ENCODE results near the gene ARF1. TPM values are rescaled to one million over a fixed set of nuclear protein-coding genes. Genes with fewer than 3 reads are reported as not detected.
A peak's percentile ranks its signal among the peaks of the same experiment; 100 is the strongest.

ARF1 gene
- polyA plus RNA-seq, 3 donors, result 276 to 380 (median 348) TPM

DNA sequence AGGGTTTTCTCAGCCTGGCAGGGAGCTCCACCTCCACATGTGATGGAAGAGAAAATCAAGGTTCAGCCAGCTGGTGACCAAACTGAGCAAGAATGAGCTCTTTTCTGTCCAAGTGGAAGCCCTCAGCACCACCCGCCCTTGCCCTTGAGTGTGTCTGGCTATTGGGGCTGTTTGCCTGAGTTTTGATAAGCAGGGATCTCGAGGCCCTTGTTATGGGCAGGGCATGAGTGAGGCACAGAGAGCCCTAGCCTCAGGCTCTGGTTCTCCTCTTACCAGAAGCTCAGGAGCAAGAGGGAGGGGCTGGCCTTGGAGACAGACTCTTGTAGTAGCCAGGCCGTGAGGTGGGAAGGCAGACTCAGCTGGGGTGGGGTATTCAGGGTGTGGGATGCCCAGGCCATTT is 37.5 kb upstream of the ARF1 start:
- no peak for DNase-seq (ENCODE audit: extremely low read depth in 1 of 11, low read depth in 9 of 11, low spot score in 4 of 11)

GRCh38 chr1:228045405-228045804 is 37.1 kb upstream of the ARF1 start:
- DNase-seq (ENCODE audit: extremely low read depth in 1 of 11, low read depth in 9 of 11, low spot score in 4 of 11), result no peak

- DNase-seq (ENCODE audit: extremely low read depth in 1 of 11, low read depth in 9 of 11, low spot score in 4 of 11), result no peak
These were observed 36.6 kb upstream of the ARF1 start for GRCh38 chr1:228045871-228046270.

DNA sequence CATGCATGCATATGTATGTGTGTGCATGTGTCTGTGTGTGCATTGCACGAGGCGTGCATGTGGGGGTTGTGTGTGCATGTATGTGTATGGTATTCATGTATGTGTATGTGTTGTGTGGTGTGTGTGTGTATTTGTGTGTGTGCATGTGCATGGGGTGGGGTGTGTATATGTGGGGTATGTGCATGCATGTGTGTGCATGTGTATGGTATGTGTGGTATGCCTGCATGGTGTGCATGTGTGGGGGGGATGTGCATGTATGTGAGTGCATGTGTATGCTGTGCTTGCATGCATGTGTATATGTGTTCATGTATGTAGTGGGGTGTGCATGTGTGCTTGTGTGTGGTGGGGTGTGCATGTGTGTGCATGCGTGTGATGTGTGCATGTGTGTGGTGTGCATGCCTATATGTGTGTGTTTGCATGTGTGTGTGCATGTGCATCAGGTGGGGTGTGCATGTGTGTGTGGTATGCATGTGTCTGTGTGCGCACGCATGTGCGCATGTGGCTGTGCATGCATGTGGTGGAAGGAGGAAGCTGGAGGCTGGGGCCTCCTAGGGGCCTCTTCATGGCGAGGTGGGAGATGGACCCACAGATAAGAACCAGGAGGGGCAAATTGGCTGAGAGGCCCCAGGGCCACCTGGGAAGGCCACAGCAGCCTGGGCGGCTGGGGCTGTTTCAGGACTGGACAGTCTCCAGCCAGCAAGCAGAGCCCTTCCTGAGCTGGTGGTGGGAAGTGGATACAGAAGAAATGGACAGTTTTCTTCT is 35.9 kb upstream of the ARF1 start:
- DNase-seq (ENCODE audit: extremely low read depth in 1 of 11, low read depth in 9 of 11, low spot score in 4 of 11), result no peak

GRCh38 chr1:228047183-228047466 is 35.4 kb upstream of the ARF1 start:
- DNase-seq (ENCODE audit: extremely low read depth in 1 of 11, low read depth in 9 of 11, low spot score in 4 of 11), result no peak

- DNase-seq (ENCODE audit: extremely low read depth in 1 of 11, low read depth in 9 of 11, low spot score in 4 of 11), result no peak
These were observed 34.4 kb upstream of the ARF1 start for GRCh38 chr1:228048120-228048519.

DNA sequence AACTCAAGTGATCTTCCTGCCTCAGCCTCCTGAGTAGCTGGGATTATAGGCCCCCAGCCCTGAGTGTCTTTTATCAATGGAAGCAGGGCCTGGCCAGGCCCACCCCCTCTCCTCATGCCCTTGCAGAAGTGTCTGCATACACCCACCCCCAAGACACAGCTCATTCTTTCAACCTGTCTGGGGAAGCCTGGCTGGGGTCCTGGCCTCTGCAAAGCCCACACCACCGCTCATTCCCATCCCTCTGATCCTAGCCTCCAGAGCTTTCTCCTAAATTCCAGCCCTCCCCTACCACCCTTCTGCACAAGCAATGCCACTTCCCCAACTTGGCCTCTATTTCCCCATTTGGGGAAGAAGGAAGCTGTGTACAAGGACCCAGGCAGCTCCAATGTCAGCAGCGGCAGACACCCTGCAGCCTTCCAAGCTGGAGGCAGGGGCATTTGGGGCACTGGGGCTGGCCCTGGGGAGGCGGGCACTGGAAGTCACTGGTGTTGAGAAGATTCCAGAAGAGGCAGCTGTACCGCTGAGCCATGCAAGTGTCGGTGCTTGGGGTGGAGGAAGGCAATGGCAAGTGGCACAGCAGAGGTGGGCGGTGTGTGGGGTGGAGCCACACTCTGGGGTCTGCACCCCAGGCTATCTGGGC is 33.7 kb upstream of the ARF1 start:
- no peak for DNase-seq (ENCODE audit: extremely low read depth in 1 of 11, low read depth in 9 of 11, low spot score in 4 of 11)

DNA sequence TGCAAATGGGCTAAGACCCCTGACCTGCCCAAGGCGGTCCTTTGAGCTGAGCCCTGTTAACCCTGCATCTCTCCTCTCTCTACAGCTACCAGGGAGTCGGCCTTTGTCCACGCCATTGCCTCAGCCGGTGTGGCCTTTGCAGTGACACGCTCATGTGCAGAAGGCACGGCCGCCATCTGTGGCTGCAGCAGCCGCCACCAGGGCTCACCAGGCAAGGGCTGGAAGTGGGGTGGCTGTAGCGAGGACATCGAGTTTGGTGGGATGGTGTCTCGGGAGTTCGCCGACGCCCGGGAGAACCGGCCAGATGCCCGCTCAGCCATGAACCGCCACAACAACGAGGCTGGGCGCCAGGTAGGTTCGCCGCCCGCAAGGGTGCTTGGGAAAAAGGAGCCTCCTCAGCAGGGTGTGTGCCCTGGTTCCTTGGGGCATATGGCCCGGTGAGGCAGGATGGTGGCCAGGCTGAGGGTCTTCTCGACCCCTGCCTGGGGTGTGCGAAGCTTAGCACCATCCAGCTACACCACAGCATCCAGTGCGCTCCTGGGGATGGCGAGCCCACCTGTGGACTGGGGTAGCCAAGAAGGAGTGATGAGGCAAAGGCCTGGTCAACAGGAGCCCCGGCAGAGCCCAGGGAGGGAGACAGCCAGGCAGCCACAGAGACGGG is 31.8 kb upstream of the ARF1 start:
- no peak for DNase-seq (ENCODE audit: extremely low read depth in 1 of 11, low read depth in 9 of 11, low spot score in 4 of 11)

- no peak for DNase-seq (ENCODE audit: extremely low read depth in 1 of 11, low read depth in 9 of 11, low spot score in 4 of 11)
These were observed 24.1 kb upstream of the ARF1 start for GRCh38 chr1:228058172-228058948.

DNA sequence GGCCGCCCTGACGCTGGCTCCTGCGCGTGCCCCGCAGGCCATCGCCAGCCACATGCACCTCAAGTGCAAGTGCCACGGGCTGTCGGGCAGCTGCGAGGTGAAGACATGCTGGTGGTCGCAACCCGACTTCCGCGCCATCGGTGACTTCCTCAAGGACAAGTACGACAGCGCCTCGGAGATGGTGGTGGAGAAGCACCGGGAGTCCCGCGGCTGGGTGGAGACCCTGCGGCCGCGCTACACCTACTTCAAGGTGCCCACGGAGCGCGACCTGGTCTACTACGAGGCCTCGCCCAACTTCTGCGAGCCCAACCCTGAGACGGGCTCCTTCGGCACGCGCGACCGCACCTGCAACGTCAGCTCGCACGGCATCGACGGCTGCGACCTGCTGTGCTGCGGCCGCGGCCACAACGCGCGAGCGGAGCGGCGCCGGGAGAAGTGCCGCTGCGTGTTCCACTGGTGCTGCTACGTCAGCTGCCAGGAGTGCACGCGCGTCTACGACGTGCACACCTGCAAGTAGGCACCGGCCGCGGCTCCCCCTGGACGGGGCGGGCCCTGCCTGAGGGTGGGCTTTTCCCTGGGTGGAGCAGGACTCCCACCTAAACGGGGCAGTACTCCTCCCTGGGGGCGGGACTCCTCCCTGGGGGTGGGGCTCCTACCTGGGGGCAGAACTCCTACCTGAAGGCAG is 23.4 kb upstream of the ARF1 start:
- peak in 1 of 11 donors; percentile 14 for DNase-seq (ENCODE audit: extremely low read depth in 1 of 11, low read depth in 9 of 11, low spot score in 4 of 11)

GRCh38 chr1:228059634-228060457 is 22.7 kb upstream of the ARF1 start:
- DNase-seq (ENCODE audit: extremely low read depth in 1 of 11, low read depth in 9 of 11, low spot score in 4 of 11), result peak in 3 of 11 donors; percentile 34 to 56 (median 40)

- no peak for DNase-seq (ENCODE audit: extremely low read depth in 1 of 11, low read depth in 9 of 11, low spot score in 4 of 11)
These were observed 21.9 kb upstream of the ARF1 start for GRCh38 chr1:228060458-228061190.

DNA sequence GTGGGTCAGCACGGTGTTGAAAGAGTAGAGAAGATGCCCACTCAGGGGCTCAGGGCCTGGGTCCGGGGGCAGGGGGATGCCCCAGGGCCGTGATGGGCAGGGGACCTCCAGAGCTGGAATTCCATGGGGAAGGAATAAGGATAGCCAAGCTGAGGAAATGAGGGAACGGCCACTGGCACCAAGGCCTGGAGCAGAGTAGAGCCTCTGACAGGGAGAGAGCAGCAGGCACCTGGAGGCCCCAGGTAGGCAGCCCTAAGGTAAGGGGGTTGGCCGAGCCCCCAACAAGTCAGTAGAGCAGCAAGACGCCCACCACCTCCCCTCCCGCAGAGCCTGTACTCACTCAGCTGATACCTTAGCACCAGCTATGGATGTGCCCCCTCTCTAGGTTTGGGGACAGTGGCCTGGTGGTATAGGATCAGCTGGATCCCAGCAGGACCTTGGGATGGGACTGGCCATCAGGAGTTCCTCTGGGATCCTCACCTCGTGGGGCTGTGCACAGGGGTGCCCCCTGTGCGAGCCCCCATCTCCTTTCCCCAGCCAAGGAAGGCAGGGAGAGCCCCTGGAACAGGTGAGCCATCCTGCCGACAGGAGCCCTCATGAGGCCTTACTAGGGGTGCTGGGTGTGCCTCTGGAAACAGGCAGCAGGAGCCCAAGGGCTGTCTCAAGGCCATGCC is 21.0 kb upstream of the ARF1 start:
- DNase-seq (ENCODE audit: extremely low read depth in 1 of 11, low read depth in 9 of 11, low spot score in 4 of 11), result no peak

DNA sequence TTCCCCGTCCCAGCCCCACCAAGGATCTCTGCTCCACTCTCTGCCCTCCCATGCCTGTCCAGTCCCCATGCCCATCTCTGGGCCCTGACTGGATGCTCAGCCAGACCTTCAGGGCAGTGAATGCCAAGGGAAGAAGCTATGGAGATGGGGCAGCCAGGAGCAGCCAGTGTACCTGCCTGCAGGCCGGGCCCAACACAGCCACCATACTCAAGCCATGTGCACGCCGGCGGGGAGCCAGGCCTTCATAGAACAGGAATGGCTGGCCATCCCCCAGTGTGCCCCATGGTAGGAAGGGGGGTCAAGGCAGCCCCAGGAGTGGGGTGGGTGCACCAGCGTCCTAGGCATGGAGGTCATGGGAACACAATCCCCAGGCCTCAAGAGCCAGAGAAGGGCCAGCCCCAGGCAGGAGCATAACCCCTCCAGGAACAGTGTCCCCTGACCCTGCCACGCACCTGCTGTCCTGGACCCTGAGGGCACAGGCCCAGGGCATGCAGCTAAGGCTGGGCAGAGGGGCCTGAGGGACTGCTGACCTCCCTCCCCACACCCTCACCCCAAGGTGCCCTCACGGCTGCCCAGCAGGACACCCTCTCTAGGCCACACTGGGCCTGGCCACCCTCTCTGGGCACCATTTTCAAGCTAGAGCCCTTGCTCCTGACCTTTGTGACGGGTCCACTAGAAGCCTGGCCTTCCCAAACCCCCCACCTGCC is 20.3 kb upstream of the ARF1 start:
- DNase-seq (ENCODE audit: extremely low read depth in 1 of 11, low read depth in 9 of 11, low spot score in 4 of 11), result no peak

DNA sequence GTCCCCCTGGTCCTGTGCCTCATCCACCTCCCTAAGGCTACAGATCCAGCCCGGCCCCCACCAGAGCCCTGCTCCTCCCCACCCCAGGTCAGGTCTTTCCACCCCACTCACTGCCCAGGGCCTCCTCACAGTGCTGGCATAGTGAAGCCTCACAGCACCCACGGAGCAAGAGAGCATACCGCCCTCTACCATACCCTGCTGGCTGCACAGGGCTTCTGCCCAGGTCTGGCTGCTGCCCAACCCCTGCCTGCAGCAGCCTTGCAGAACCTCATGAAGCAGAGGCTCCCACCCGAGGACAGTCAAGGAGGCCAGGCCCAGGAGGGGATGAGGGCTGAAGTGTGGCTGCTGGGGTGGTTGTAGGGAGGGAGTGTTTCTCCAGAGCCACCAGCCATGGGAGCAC is 19.7 kb upstream of the ARF1 start:
- no peak for DNase-seq (ENCODE audit: extremely low read depth in 1 of 11, low read depth in 9 of 11, low spot score in 4 of 11)

- no peak for DNase-seq (ENCODE audit: extremely low read depth in 1 of 11, low read depth in 9 of 11, low spot score in 4 of 11)
These were observed 19.0 kb upstream of the ARF1 start for GRCh38 chr1:228063251-228064191.

Measured in renal cortex interstitium (tissue), 11 donors.